ENCODE measurements around the gene PRRG4.
"Not testable (repeated sequence)": the region's sequence is repeated elsewhere in the genome, so short reads cannot be mapped to it uniquely, and the experiment has no call there.

PRRG4 gene

GRCh38 chr11:32885556-32885955 is 55.8 kb downstream of the PRRG4 start:
- DNase-seq (ENCODE audit: low read depth) = no peak

GRCh38 chr11:32886180-32886579 is 56.5 kb downstream of the PRRG4 start:
- DNase-seq (ENCODE audit: low read depth) = no peak

- DNase-seq (ENCODE audit: low read depth) = not testable (repeated sequence)
These were observed 58.1 kb downstream of the PRRG4 start for GRCh38 chr11:32887707-32888383.

- DNase-seq (ENCODE audit: low read depth) = not testable (repeated sequence)
These were observed 58.6 kb downstream of the PRRG4 start for GRCh38 chr11:32888384-32888710.

GRCh38 chr11:32888805-32889204 is 59.1 kb downstream of the PRRG4 start:
- no peak for DNase-seq (ENCODE audit: low read depth)

GRCh38 chr11:32890843-32891656 is 61.3 kb downstream of the PRRG4 start:
- no peak for DNase-seq (ENCODE audit: low read depth)

GRCh38 chr11:32891657-32892354 is 62.1 kb downstream of the PRRG4 start:
- peak; percentile 13 for DNase-seq (ENCODE audit: low read depth)

GRCh38 chr11:32892355-32893092 is 62.8 kb downstream of the PRRG4 start, which contains the start of gene QSER1:
Gene QSER1 (plus strand): TSS chr11:32892811. CDS start chr11:32893126, 315 bp downstream.
- DNase-seq (ENCODE audit: low read depth) = peak; percentile 59

GRCh38 chr11:32893093-32893342 is 63.3 kb downstream of the PRRG4 start:
- DNase-seq (ENCODE audit: low read depth) = no peak

GRCh38 chr11:32893343-32894148 is 63.8 kb downstream of the PRRG4 start:
- DNase-seq (ENCODE audit: low read depth) = peak; percentile 2

- no peak for DNase-seq (ENCODE audit: low read depth)
These were observed 64.6 kb downstream of the PRRG4 start for GRCh38 chr11:32894149-32894827.

- DNase-seq (ENCODE audit: low read depth) = no peak
These were observed 65.2 kb downstream of the PRRG4 start for GRCh38 chr11:32894921-32895320.

- no peak for DNase-seq (ENCODE audit: low read depth)
These were observed 65.7 kb downstream of the PRRG4 start for GRCh38 chr11:32895471-32895870.

- DNase-seq (ENCODE audit: low read depth) = no peak
These were observed 67.4 kb downstream of the PRRG4 start for GRCh38 chr11:32897103-32897502.

- no peak for DNase-seq (ENCODE audit: low read depth)
These were observed 69.7 kb downstream of the PRRG4 start for GRCh38 chr11:32899438-32899837.

- no peak for DNase-seq (ENCODE audit: low read depth)
These were observed 72.5 kb downstream of the PRRG4 start for GRCh38 chr11:32902089-32902665.

GRCh38 chr11:32905028-32905667 is 75.4 kb downstream of the PRRG4 start:
- DNase-seq (ENCODE audit: low read depth) = no peak
